COLO668 (cell line): ENCODE data around the gene ERCC6L2.

ENCODE experiments used
- DNase-seq: peaks from one replicate; lab custom pipeline; 2025; ENCODE audit not compliant: unreplicated experiment; lab: John Stamatoyannopoulos, UW

ERCC6L2 gene

DNA sequence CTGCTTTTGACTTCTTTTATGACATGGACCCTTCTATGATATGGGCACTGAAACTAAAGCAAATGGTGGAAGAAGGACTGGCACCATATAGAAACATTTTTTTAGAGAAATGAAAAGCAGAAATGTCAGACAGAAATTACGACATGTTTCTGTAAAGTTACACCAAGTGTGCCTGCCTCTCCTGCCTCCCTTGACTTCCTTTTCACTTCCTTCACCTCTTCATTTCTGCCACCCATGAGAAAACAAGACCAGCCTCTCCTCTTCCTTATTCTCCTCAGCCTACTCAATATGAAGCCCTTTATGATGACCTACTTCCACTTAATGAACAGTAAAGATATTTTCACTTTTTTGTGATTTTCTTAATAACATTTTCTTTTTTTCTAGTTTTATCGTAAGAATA, 44.5 kb downstream of the ERCC6L2 start:
- DNase-seq: no peak

DNA sequence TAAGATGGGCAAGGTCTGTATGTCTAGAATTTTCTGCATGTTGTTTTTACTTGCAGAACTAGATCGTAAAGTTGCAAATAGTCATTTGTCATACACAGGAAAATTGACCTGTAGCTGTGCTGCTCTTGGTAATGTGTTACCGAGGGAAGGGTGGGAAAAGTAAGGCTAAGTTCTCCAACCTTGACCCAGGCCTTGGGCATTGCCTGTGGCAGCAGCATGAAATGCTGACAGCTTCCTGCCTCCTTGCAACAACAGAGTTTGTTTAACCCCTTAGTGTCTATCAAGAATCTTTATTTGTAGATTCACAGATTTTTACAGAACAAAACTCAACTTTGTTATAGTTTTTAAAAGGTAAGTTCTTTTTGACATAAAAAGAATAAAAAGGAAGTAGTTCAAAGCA, 48.3 kb downstream of the ERCC6L2 start:
- DNase-seq: no peak

DNA sequence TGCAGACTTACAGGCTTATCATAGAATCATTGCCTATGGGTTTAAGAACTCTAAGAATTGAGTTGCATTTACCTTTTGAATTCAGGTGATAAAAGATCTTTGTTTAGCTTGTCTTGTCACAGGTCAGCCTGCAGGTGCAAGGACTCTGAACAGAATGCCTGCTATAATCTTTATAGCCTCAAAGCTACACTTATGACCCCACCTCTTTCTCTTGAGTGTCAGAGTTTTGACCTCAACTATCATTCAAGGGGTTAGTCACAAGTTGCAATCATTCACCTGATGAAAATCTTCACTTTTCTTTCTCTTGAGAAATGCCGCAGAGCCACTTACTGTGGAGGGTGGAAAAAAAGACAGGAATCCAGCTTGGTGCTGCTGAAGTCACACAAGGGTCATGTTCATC, 49.5 kb downstream of the ERCC6L2 start:
- DNase-seq: no peak

DNA sequence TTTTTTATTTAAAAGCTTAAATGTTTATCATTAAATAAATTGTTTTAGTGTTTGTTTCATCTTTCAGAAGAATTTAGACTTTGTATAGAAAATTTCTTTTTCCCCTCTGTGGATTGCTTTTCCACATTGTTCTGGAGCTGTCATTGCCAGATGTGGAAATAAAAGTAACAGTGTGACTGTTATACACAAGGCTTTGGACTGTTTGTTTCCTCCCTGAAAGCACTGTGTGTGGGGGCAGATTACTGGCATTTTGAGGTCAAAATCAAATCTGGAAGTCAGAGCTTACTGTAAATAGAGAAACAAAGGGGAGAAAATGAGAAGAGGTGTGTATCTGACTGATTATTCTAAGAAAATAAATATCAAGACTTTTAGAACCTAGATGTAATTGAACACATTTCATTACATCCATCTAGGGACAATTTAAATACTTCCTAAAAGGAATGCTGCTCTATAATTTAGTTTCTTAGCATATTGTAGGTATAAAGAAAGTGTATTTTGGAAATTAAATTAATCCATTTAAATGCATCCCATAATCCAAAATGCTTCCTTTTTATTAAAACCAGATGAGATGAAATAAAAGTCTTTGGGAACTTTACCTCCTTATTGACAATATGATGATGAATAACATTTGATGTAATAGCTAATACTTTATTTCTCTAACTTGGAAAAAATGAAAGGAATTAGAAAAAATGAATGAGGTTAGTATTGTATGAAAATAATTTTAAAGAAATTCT, 51.9 kb downstream of the ERCC6L2 start:
- DNase-seq: no peak

DNA sequence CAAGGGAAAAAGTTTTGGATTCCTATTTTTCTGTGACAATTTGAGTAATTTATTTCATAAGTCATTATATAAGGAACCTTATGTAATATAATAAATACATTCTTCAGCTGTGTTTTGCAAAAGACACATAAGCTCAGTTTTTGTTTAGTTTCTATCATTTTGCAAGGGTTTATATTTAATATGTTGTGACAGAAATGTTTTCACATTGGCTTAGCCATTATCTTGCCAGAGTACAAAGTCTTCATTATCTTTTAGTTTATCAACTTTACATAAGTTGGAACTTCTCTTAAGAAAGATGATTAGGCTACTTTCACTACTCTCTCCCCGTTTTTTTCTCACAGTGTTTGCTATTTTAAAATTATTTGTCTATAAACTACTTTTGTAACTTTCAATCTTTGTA, 54.8 kb downstream of the ERCC6L2 start:
- DNase-seq: no peak

DNA sequence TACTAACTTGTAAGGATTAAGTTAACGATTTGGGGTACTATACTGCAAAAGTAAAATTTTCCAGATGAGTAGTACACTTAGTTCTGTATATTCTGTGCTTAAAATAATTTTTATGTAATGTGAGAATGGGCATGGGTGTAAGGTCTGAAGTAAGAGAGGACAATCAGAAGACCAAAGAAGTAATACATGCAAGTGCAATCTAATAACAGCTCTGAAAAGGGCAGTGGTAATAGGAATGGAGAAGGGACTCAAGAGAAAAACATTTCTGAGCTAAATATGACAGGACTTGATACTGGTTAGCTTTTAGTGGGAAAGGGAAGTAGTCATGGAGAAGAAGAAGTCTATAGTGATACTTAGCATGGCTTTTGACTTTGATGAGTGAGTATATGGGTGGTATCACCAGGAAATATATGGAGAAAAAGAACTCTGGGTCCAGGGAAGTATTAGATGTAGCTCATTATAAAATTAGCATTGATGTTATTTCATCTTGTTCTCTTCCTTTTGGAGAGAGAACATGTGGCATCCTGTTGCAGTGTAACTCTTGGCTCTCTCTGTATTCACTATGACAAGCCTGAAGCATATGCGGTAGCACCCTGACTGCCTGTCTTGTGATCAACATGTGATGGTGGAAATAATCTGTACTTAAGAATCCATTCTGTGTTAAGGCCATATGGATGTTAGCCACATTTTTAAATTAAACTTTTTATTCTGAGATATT, 60.5 kb downstream of the ERCC6L2 start:
- DNase-seq: no peak

DNA sequence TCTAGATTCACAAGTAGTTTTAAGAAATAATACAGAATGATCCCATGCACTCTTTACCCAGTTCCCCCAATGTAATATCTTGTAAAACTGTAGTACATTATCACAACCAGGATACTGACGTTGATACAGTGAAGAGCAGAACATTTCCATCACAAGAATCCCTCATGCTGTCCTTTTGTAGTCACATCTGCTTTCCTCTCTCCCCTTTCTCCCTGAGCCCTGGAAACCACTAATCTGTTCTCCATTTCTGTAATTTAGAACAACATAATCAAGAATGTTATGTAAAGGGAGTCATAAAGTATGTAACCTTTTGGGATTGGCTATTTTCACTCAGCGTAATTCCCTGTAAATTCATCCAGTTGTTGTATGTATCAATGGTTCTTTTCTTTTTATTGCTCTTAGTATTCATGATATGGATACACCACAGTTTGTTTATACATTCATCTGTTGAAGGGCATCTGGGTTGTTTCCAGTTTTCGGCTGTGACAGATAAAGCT, 61.1 kb downstream of the ERCC6L2 start:
- no peak for DNase-seq

DNA sequence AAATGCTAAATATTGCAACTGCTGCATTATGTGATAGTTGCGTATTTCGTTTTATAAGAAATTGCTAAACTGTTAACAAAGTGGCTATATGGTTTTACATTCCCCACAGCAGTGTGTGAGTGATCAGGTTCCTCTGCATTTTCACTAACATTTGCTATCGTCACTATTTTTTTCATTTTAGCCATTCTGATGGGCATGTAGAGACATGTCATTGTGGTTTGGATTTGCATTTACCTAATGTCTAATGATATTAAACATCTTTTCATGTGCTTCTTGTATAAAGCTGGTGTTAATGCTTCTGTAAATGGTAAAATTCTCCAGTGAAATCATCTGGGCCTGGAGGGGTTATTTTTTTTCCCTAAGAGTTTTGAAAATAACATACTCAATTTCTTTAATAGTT, 61.6 kb downstream of the ERCC6L2 start:
- no peak for DNase-seq

DNA sequence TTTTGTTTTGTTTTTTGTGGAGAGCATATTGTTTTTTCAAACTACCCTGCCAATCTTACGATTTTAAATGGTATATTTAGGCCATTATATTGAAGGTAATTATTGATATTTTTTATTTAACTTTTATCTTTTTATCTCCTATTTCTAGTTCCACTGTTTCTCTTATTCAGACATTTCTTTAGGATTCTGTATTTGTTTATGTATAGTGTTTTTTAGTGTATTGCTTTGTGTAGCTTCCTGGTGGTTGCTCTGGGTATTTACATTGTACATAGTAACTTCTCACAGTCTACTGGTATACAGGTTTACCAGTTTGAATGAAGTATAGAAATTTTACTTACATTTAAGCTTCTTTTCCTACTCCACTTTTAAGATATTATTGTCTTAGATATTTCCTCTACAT, 63.2 kb downstream of the ERCC6L2 start:
- no peak for DNase-seq

DNA sequence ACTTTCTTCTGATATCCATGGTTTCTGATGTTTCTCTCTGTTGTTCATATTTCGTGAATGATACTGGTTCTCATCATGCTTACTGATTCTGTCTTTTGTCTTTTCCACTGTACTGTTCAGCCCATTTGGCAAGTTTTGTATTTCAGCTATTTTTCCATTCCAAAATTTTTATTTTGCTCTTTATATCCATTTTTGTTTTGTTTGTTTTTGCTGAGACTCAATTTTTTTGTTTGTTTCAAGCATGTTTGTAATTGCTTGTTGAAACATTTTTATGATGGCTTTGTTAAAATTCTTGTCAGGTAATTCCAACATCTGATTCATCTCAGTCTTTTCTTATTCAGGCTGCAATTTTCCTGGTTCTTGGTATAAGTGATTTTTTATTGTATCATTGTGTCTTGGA, 64.0 kb downstream of the ERCC6L2 start:
- no peak for DNase-seq

DNA sequence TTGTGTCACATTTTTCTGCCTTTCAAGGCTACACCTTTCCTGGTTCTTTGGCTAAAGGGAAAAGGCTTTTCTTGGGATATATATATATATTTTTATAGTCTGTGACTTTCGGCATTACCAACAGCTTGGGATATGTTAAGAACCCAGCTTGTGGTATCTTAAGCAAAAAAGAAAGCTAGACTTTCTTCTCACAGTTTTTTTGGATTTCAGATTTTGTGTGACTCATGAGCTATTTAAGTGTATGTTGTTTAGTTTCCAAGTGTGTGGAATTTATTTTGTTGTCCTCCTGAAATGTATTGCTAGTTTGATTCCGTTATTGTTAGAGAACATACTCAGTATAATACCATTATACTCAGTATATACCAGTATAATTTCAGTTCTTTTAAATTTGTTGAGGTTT, 64.8 kb downstream of the ERCC6L2 start:
- no peak for DNase-seq

DNA sequence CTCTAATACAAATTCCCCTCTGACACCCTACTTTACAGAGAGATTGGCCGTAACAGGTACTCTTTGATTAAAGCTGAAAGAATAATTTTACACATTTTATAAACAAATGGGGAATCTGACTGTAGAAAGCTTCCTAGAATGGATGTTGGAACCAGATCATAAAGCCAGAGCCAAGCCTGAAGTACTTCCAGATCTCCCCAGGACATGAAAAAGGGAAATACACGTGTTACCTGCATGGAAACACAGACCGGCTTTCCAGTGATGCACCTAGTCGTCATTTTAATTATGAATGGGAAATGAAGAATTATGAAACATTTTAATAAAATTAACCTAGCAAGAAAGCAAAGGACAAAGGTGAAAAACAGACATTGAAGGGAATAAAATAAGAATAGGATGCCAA, 66.5 kb downstream of the ERCC6L2 start:
- DNase-seq: no peak

DNA sequence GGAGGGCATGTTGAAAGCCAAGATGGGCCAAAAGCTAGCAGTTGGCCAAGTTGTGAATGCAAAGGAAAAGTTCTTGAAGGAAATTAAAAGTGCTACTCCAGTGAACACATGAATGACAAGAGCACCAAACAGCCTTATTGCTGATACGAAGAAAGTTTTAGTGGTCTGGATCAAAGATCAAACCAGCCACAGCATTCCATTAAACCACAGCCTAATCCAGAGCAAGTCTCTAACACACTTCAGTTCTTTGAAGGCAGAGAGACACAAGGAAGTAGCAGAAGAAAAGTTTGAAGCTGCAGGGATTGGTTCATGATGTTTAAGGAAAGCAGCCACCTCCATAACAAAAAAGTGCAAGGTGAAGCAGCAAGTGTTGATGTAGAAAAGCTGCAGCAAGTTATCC, 71.6 kb downstream of the ERCC6L2 start:
- no peak for DNase-seq

DNA sequence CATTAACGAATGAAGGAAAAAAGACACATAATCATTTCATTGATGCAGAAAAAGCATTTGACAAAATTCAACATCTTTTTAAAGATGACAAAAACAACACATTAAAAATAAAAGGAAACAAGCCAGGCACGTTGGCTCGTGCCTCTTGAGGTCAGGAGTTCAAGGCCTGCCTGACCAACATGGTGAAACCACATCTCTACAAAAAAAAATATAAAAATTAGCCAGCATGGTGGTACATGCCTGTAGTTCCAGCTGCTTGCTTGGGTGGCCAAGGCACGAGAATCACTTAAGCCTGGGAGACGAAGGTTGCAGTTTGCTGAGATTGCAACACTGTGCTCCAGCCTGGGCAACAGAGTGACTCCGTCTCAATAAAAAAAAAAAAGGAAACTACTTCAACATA, 77.0 kb downstream of the ERCC6L2 start:
- no peak for DNase-seq

DNA sequence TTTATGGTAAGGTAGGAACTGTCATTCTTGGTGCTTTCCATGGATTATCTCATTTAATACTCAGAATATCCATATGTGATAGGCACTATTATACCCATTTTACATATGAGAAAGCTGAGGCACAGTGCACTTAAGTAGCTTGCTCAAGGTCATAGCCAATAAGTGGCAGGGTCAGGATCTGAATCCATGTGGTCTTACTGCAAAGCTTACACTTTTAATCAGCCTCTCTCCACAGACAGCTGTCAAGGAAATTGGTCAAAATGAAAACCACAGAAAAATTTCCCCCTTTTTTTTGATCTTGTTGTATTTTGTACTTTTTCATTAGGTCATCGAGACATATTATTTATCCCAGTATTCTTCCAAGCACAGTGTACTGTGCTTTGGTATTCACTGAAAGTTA, 78.5 kb downstream of the ERCC6L2 start:
- no peak for DNase-seq

DNA sequence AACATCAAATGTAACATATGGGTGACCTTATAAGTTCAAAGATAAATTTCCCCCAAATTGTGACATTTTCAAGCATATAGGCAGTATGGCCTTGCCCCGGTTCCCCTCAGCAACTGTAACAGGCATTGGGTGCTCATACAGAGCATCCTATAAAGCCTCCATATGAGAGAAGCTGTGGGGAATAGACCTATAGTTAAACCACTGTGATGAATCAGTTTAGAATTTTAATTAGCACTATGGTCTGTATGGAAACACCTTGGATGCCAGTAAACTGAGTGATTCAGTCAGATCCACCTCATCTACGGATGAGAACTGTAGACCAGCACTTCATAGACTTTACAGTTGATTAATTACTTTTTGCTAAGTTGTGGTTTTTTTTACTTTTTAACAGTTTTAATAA, 79.4 kb downstream of the ERCC6L2 start:
- no peak for DNase-seq

DNA sequence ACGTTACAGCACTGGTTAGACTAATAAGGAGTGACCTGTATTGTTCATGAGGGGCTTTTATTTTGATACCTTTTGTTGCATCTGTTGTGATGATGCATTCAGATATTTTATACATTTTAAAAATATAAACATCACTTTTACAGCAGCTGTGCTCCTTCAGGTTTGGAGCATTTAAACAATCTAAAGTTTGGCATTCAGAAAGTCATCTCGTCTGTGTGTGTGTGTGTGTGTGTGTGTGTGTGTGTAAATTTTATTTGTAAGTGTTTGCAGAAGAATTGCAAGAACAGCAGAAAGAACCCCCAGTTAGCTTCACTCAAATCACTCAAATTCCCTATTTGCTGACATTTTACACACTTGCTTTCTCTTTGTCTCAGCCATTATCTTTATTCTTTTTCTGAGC, 87.4 kb downstream of the ERCC6L2 start:
- no peak for DNase-seq

DNA sequence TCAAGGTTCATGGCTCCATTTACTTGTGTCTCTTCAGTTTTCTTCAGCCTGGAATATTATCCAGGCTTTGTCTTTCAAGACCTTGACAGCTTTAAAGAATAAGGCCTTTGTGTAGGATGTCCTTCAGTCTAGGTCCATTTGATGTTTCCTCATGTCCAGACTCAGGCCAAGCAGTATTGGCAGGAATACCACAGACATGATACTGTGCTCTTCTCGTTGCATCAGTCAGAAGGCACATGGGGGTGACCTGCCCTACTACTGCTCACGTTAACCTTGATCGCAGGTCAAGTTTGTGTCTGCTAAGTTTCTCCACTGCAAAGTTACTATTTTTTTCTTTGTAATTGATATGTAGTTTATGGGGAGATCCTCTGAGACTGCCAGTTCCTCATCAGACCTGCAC, 88.2 kb downstream of the ERCC6L2 start:
- no peak for DNase-seq

DNA sequence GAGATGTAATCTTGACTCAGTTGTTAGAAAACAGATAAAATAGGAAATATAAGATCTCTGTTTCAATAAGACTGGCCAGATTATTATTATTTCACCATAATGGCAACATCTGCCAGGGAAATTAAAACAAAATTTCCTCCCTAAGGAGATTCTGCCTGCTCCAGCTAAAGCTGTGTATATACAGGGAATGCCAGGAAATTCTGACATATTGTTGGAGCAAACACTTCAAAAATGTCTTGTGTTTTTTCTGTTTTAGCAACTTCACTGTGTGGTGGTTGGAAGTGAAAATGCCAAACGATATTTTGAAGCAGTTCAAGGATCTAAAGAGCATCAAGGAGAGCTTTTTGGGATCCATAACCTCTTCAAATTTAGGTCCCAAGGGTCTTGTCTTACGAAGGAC, 90.8 kb downstream of the ERCC6L2 start:
- no peak for DNase-seq

DNA sequence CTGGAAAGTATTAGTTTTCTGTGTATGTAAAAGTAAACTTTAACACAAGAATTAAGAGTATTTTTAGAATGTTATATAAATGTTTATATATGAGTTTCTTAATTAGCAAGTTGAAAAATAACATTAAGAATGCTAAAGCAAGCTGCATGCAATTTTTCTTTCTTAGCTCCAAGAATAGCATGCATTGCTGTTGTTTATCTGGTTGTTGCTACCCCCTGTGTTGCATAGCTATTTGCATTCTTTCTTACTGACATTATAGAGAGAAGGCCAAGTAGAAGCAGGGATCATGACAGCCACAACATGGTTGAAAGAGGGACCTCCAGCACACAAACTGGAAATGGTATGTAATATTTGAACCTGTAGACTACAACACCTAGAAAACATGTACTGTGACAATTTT, 94.8 kb downstream of the ERCC6L2 start:
- no peak for DNase-seq

DNA sequence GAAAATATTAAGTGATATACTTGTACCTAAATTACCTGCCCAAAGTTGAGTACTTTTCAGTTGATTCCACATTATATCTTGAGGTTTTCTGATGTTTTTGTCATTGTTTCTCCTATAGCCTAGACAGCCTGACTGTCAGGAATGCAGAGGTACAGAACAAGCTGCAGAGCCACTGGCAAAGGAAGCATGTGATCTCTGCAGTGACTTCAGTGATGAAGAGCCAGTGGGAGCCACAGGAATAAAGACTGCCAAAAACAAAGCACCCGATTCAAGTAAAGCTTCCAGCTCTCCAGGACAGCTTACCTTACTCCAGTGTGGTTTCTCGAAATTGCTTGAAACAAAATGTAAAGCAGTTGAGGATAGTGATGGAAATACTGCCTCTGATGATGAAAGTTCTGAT, 96.3 kb downstream of the ERCC6L2 start:
- no peak for DNase-seq

DNA sequence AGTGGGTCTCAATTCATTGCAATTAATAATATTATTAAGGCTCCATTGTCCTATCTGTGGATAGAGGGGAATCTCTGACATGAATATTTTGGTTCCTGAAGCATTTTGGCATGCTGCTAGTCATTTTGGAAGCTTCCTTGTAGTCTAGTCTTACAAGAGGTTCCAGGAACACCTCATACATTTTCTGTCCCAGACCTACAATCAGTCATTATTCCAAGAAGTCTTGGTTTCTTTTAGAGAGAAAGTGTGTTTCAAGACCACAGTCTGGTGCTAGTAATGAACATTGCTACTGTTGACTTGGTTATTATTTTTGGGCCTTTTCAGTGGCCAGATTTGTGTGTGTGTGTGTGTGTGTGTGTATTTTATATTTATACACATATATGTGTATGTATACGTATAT, 98.9 kb downstream of the ERCC6L2 start:
- DNase-seq: no peak

DNA sequence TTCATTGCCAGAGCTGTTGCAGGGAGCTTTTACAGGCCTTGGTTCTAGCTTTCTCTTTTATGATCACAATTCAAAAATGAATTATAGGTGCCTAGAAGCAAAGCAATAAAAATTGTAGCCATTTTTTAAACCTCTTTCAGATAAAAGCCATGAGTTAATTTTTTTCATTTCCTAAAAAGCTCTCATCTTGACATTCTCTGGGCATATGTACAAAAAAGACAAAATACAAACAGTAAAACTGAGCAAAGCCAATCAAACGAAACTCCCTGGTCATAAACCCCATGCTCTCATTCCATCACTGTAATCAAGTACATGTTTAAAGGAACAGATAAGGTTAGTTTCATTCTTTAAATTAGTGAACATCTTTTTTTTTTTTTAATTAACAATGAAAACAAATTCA, 101.9 kb downstream of the ERCC6L2 start:
- no peak for DNase-seq
